IPS DF 6.9 (cell line): ENCODE results near the gene KRTAP10-1.

Experiments used
- DNase-seq: peaks from one replicate; pipeline ENCODE4 v3.0.0-alpha.2; 2013; ENCODE audit warnings: low read depth, low spot score
- H3K27ac ChIP-seq: one replicate; pipeline ENCODE4 v1.5.1; 2013; ENCODE audit warnings: low read length, control low read depth
- H3K27me3 ChIP-seq: 2 replicates; pipeline ENCODE4 v1.6.1; 2013; ENCODE audit warnings: mild to moderate bottlenecking, low read length; ENCODE audit not compliant: control insufficient read depth, insufficient read depth
- H3K36me3 ChIP-seq: 2 replicates; pipeline ENCODE4 v1.6.1; 2013; ENCODE audit warnings: low read length; ENCODE audit not compliant: control insufficient read depth, insufficient read depth
- H3K4me1 ChIP-seq: 2 replicates; pipeline ENCODE4 v1.6.1; 2013; ENCODE audit warnings: low read length; ENCODE audit not compliant: control insufficient read depth, insufficient read depth
- H3K4me3 ChIP-seq: 2 replicates; pipeline ENCODE4 v1.5.1; 2013; ENCODE audit warnings: mild to moderate bottlenecking, low read length
- H3K9me3 ChIP-seq: 2 replicates; pipeline ENCODE4 v1.6.1; 2013; ENCODE audit warnings: low read length, inconsistent platforms; ENCODE audit not compliant: control insufficient read depth, insufficient read depth
- WGBS: extraction: QIAGEN DNeasy Blood & Tissue Kit; methylation state at CpG from one replicate; pipeline ENCODE4 v1.1.7; 2013; ENCODE audit warnings: mixed read lengths, missing lambda C conversion rate; ENCODE audit not compliant: insufficient read length, insufficient coverage; 5-methylcytosine and 5-hydroxymethylcytosine counted together

KRTAP10-1 gene

DNA sequence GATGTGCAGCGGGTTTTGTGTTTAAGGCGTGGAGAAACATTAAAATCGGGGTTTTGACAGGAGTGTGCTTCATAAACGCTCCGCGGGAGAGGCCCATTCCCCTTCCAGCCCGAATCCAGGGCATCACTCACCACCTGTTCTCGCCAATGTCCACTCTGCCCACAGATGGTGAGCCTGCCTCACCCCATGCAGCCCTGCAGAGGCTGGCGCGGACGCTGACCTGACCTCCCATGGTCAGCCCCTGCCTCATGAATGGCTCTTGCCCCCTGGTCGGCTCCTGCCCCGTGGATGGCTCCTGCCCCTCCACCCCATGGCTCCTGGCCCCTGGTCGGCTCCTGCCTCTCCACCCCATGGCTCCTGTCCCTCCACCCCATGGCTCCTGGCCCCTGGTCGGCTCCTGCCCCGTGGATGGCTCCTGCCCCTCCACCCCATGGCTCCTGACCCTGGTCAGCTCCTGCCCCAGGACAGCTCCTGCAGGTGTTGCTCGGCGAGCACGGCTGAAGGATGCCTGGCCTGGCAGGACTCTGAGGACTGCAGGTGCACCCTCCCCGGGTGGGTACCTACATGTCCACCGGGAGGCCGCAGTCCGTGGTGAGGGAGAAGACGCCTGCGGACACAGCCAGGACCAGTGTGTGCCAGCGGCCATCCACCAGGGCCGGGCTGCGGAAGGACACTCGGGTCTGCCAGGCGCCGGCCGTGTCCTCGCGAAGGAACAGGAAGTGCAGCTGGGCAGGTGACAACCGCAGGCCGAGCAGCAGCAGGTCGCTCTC lies 6.7 kb downstream of the KRTAP10-1 start:
- Histone ChIP-seq H3K4me1 (peaks cover 1% of the 10 kb centered on the region; the same call in 1 of the 2 replicates), H3K9me3 (no peaks in the 10 kb centered on the region), H3K36me3 (no peaks in the 10 kb centered on the region), H3K4me3 (no peak overlapping the region), H3K27ac (no peak overlapping the region), H3K27me3 (no peaks in the 10 kb centered on the region)
- no peak for DNase-seq
- WGBS: no CpG with 5 or more reads among the region's 37 CpGs

DNA sequence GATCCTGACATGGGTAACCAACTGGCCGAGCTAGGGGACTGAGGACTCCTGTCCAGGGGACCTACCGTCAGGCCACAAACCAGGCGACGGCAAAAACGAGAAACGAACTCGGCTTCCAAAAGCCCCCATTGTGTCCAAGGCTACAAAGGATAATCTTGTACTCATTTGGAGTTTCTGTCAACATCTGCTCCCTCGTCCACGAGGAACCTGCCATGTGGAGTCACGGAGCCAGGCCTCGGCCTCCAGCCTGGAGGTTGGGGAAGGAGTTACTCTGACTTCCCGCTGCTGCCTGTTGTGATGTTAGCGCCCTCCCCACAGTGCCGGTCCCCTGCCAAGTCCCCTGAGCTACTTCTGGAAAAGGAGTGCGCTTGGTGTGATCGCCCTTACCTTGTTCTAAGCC lies 7.3 kb downstream of the KRTAP10-1 start:
- H3K4me3 ChIP-seq: no peak overlapping the region
- no peaks in the 10 kb centered on the region for H3K27me3 ChIP-seq
- no CpG with 5 or more reads among the region's 16 CpGs for WGBS
- DNase-seq: no peak
- H3K4me1 ChIP-seq: peaks cover 1% of the 10 kb centered on the region; the same call in 1 of the 2 replicates
- H3K36me3 ChIP-seq: no peaks in the 10 kb centered on the region
- no peak overlapping the region for H3K27ac ChIP-seq
- H3K9me3 ChIP-seq: no peaks in the 10 kb centered on the region

GRCh38 chr21:44531606-44532564 lies 8.1 kb downstream of the KRTAP10-1 start:
- H3K9me3 ChIP-seq: no peaks in the 10 kb centered on the region
- no CpG with 5 or more reads among the region's 30 CpGs for WGBS
- H3K4me3 ChIP-seq: no peak overlapping the region
- DNase-seq: no peak
- H3K27me3 ChIP-seq: no peaks in the 10 kb centered on the region
- peaks cover 1% of the 10 kb centered on the region; the same call in 1 of the 2 replicates for H3K4me1 ChIP-seq
- H3K27ac ChIP-seq: no peak overlapping the region
- H3K36me3 ChIP-seq: no peaks in the 10 kb centered on the region

DNA sequence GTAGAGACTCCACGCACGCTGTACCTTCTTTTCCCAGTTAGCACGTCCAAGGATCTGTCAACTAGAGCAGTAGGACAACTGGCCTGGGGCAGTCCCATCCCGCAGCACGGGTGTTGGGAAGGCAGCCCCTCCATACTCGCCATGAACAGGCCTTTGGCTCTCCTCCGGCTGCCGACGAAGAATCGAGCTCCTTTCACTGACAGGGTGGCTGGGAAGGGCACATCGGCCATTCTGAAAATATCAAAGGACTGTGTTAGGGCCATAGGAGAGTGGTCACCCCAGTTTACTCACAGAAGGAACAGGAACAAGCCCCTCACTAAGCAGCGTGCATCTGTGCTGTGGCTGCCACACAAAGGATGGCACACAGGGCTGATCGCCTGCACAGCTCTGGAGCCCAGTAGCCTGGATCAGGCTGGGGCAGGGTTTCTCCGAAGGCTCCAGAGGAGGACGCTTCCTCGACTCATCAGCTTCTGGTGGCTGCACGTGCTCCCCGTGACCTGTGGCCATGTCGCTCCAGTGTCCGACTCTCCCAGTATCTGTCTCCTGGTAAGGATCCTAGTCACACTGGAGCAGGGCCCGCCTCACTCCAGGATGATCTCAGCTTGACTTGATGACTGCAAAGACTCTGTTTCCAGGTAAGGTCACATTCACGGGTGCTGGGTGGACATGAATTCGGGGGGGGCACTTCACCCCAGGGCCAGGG lies 8.9 kb downstream of the KRTAP10-1 start:
- WGBS: no CpG with 5 or more reads among the region's 23 CpGs
- Histone ChIP-seq H3K4me1 (peaks cover 1% of the 10 kb centered on the region; the same call in 1 of the 2 replicates), H3K9me3 (no peaks in the 10 kb centered on the region), H3K27me3 (no peaks in the 10 kb centered on the region), H3K4me3 (no peak overlapping the region), H3K27ac (no peak overlapping the region), H3K36me3 (no peaks in the 10 kb centered on the region)
- no peak for DNase-seq

DNA sequence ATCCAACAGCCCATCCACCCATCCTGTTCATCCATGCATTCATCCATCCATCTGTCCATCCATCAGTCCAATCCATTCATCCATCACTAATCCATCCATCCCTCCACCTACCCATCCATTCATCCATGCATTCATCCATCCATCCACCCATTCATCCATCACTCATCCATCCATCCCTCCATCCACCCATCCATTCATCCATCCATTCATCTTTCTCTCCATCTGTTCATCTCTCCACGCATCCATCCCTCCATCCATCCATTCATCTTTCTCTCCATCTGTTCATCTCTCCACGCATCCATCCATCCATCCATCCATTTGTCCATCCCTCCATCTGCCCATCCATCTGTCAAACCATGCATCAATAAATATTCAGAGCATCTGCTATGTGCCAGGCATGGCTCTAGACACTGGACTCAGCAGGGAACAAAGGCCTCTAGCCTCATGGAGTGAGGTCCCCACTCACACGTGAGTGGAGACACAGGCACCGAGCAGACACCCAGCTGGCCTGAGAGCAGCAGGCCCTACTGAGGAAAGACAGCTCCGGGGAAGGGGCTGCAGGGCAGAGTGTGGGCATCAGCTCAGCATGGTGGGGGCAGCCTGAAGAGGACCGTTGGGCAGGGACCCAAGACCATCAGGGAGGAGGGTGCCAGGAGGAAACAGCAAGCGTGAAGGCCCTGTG lies 9.6 kb downstream of the KRTAP10-1 start:
- no peaks in the 10 kb centered on the region for H3K27me3 ChIP-seq
- H3K4me3 ChIP-seq: no peak overlapping the region
- H3K27ac ChIP-seq: no peak overlapping the region
- 100% methylated on average over 2 of the region's 7 CpGs for WGBS
- no peak for DNase-seq
- peaks cover 1% of the 10 kb centered on the region; the same call in 1 of the 2 replicates for H3K4me1 ChIP-seq
- no peaks in the 10 kb centered on the region for H3K9me3 ChIP-seq
- no peaks in the 10 kb centered on the region for H3K36me3 ChIP-seq

GRCh38 chr21:44529503-44530125 lies 10.4 kb downstream of the KRTAP10-1 start:
- no peak for DNase-seq
- Histone ChIP-seq H3K9me3 (no peaks in the 10 kb centered on the region), H3K27me3 (no peaks in the 10 kb centered on the region), H3K27ac (no peak overlapping the region), H3K36me3 (no peaks in the 10 kb centered on the region), H3K4me3 (no peak overlapping the region), H3K4me1 (peaks cover 1% of the 10 kb centered on the region; the same call in 1 of the 2 replicates)
- no CpG with 5 or more reads among the region's 23 CpGs for whole genome bisulfite sequencing

DNA sequence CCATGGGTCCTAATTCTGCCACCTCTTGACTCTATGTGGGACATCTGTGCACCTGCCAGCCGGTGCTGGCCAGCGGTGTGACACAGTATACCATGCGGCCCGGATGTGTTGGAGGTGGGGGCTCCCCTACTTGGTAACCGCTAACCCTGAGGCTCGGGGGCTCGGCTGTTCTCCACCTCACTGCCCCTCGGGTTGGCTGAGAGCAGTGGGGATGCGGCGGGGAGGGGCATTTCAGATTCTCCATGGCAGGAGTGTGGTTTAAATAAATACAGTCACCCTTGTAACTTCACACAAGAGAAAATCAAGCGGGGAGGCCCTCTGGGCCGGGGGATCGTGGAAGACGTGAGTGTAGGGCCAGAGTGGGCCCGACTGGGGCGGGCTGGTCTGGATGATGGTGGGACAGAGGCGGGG lies 11.0 kb downstream of the KRTAP10-1 start:
- WGBS: no CpG with 5 or more reads among the region's 17 CpGs
- no peaks in the 10 kb centered on the region for H3K27me3 ChIP-seq

GRCh38 chr21:44528634-44528995 lies 11.4 kb downstream of the KRTAP10-1 start:
- no peak for DNase-seq
- H3K4me1 ChIP-seq: peaks cover under 1% of the 10 kb centered on the region; the same call in 1 of the 2 replicates
- no peaks in the 10 kb centered on the region for H3K9me3 ChIP-seq
- no peak overlapping the region for H3K4me3 ChIP-seq
- H3K27ac ChIP-seq: no peak overlapping the region
- no peaks in the 10 kb centered on the region for H3K36me3 ChIP-seq
- WGBS: no CpG with 5 or more reads among the region's 10 CpGs
- H3K27me3 ChIP-seq: no peaks in the 10 kb centered on the region

More for the DNA sequence above, 11.0 kb downstream of the KRTAP10-1 start:
- DNase-seq: no peak
- Histone ChIP-seq H3K4me3 (no peak overlapping the region), H3K36me3 (no peaks in the 10 kb centered on the region), H3K27ac (no peak overlapping the region), H3K9me3 (no peaks in the 10 kb centered on the region), H3K4me1 (peaks cover 1% of the 10 kb centered on the region; the same call in 1 of the 2 replicates)

- Histone ChIP-seq H3K4me1 (no peaks in the 10 kb centered on the region), H3K36me3 (no peaks in the 10 kb centered on the region), H3K9me3 (no peaks in the 10 kb centered on the region), H3K27me3 (no peaks in the 10 kb centered on the region), H3K27ac (no peak overlapping the region), H3K4me3 (no peak overlapping the region)
- no peak for DNase-seq
- no CpG with 5 or more reads among the region's 18 CpGs for WGBS
Observed at GRCh38 chr21:44527983-44528633, 11.9 kb downstream of the KRTAP10-1 start.
